HEK293 (cell line): Measurements from ENCODE around the gene PTCD1.

ENCODE experiments used
- CTCF ChIA-PET: fragments of 350-600 bp; formaldehyde crosslinking; extraction: SDS; loops from one replicate; lab custom pipeline; 2021; ENCODE audit warnings: antibody characterized with exemption; lab: Yijun Ruan, JAX
- POLR2A ChIA-PET: fragments of 300-600 bp; formaldehyde crosslinking; extraction: SDS; loops from one replicate; lab custom pipeline; 2020; ENCODE audit warnings: antibody characterized with exemption, inconsistent platforms; lab: Yijun Ruan, JAX
- H3K27ac ChIP-seq: fragments of 200-500 bp; sonication (Bioruptor generic); 2 replicates; pipeline ENCODE4 v1.5.1; 2014; ENCODE audit warnings: low read depth, low read length, control low read depth, inconsistent platforms; ENCODE audit errors: extremely low read depth
- H3K36me3 ChIP-seq, 2 experiments: fragments of 200-500 bp in 1 of 2; sonication (Bioruptor generic) in 1 of 2; 1 replicate in 1 of 2; 2 replicates in 1 of 2; pipeline ENCODE4 v1.5.1; 2014 to 2017; ENCODE audit warnings: inconsistent platforms in 2 of 2, low read length in 2 of 2; ENCODE audit not compliant: control insufficient read depth in 2 of 2, insufficient read depth in 1 of 2
- H3K4me1 ChIP-seq: fragments of 200-500 bp; sonication (Bioruptor generic); 2 replicates; pipeline ENCODE4 v1.5.1; 2014; ENCODE audit warnings: mild to moderate bottlenecking, low read length, inconsistent platforms; ENCODE audit not compliant: control insufficient read depth, insufficient read depth
- H3K4me3 ChIP-seq: 2 replicates; pipeline ENCODE4 v1.5.1; 2011; ENCODE audit warnings: low read depth, mild to moderate bottlenecking, control low read depth, low read length, moderate library complexity
- H3K9me3 ChIP-seq: fragments of 200-500 bp; sonication (Bioruptor generic); 2 replicates; pipeline ENCODE4 v1.5.1; 2014; ENCODE audit warnings: low read depth, low read length, inconsistent platforms; ENCODE audit not compliant: control insufficient read depth, insufficient read depth
- BCL11A ChIP-seq: fragments of 450-650 bp; formaldehyde crosslinking; IDR thresholded peaks from 2 replicates; pipeline ENCODE4 v1.5.1; 2016; ENCODE audit warnings: low read depth, missing biosample characterization, missing genetic modification characterization
- EGR2 ChIP-seq: fragments of 450-650 bp; formaldehyde crosslinking; IDR thresholded peaks from 2 replicates; pipeline ENCODE4 v1.5.1; 2016; ENCODE audit warnings: low read depth, missing biosample characterization, missing genetic modification characterization
- GLI4 ChIP-seq: fragments of 450-650 bp; formaldehyde crosslinking; IDR thresholded peaks from 2 replicates; pipeline ENCODE4 v1.5.1; 2016; ENCODE audit warnings: missing biosample characterization, missing genetic modification characterization
- GLIS2 ChIP-seq: fragments of 450-650 bp; formaldehyde crosslinking; IDR thresholded peaks from 2 replicates; pipeline ENCODE4 v1.5.1; 2016; ENCODE audit warnings: missing biosample characterization, missing genetic modification characterization
- HOXA7 ChIP-seq: sonication (generic); formaldehyde crosslinking; IDR thresholded peaks from 2 replicates; pipeline ENCODE4 v1.8.1; 2022; ENCODE audit warnings: missing genetic modification reagents, borderline replicate concordance
- MZF1 ChIP-seq: fragments of 450-650 bp; formaldehyde crosslinking; IDR thresholded peaks from 2 replicates; pipeline ENCODE4 v1.5.1; 2017; ENCODE audit warnings: missing biosample characterization, missing genetic modification characterization, borderline replicate concordance
- SP7 ChIP-seq: fragments of 450-650 bp; formaldehyde crosslinking; IDR thresholded peaks from 2 replicates; pipeline ENCODE4 v1.5.1; 2016; ENCODE audit warnings: missing biosample characterization, missing genetic modification characterization
- TCF7L2 ChIP-seq: IDR thresholded peaks from 2 replicates; pipeline ENCODE4 v1.6.1; 2011; ENCODE audit warnings: low read depth, mild to moderate bottlenecking, inconsistent platforms, low read length, moderate library complexity, borderline replicate concordance
- ZBTB48 ChIP-seq: fragments of 450-650 bp; formaldehyde crosslinking; IDR thresholded peaks from 2 replicates; pipeline ENCODE4 v1.5.1; 2016; ENCODE audit warnings: missing biosample characterization, missing genetic modification characterization
- ZBTB7A ChIP-seq: fragments of 450-650 bp; formaldehyde crosslinking; IDR thresholded peaks from 2 replicates; pipeline ENCODE4 v1.5.1; 2016; ENCODE audit warnings: low read depth, missing biosample characterization, missing genetic modification characterization
- ZNF146 ChIP-seq: fragments of 450-650 bp; formaldehyde crosslinking; IDR thresholded peaks from 2 replicates; pipeline ENCODE4 v1.5.1; 2016; ENCODE audit warnings: missing biosample characterization, missing genetic modification characterization
- ZNF239 ChIP-seq: fragments of 450-650 bp; formaldehyde crosslinking; IDR thresholded peaks from 2 replicates; pipeline ENCODE4 v1.5.1; 2016; ENCODE audit warnings: missing biosample characterization, missing genetic modification characterization
- ZNF26 ChIP-seq: fragments of 450-650 bp; formaldehyde crosslinking; IDR thresholded peaks from 2 replicates; pipeline ENCODE4 v1.5.1; 2016; ENCODE audit warnings: missing biosample characterization, missing genetic modification characterization
- ZNF433 ChIP-seq: fragments of 450-650 bp; formaldehyde crosslinking; IDR thresholded peaks from 2 replicates; pipeline ENCODE4 v1.5.1; 2016; ENCODE audit warnings: missing biosample characterization, missing genetic modification characterization, low read depth
- ZNF488 ChIP-seq: fragments of 450-650 bp; formaldehyde crosslinking; IDR thresholded peaks from 2 replicates; pipeline ENCODE4 v1.5.1; 2016; ENCODE audit warnings: missing biosample characterization, missing genetic modification characterization
- ZNF514 ChIP-seq: fragments of 450-650 bp; formaldehyde crosslinking; IDR thresholded peaks from 2 replicates; pipeline ENCODE4 v1.5.1; 2016; ENCODE audit warnings: missing biosample characterization, missing genetic modification characterization
- ZNF549 ChIP-seq: fragments of 450-650 bp; IDR thresholded peaks from 2 replicates; pipeline ENCODE4 v1.5.1; 2018; ENCODE audit warnings: missing biosample characterization, missing genetic modification characterization, mild to moderate bottlenecking, inconsistent platforms, moderate library complexity
- ZNF571 ChIP-seq: fragments of 450-650 bp; formaldehyde crosslinking; IDR thresholded peaks from 2 replicates; pipeline ENCODE4 v1.5.0; 2017; ENCODE audit warnings: missing biosample characterization, missing genetic modification characterization
- ZNF580 ChIP-seq: fragments of 450-650 bp; formaldehyde crosslinking; IDR thresholded peaks from 2 replicates; pipeline ENCODE4 v1.5.1; 2016; ENCODE audit warnings: missing biosample characterization, missing genetic modification characterization
- ZNF596 ChIP-seq: fragments of 450-650 bp; IDR thresholded peaks from 2 replicates; pipeline ENCODE4 v1.5.0; 2018; ENCODE audit warnings: missing biosample characterization, mild to moderate bottlenecking, missing genetic modification characterization, moderate library complexity
- ZNF707 ChIP-seq: fragments of 450-650 bp; formaldehyde crosslinking; IDR thresholded peaks from 2 replicates; pipeline ENCODE4 v1.5.1; 2016; ENCODE audit warnings: missing biosample characterization, missing genetic modification characterization
- ZNF843 ChIP-seq: fragments of 450-650 bp; formaldehyde crosslinking; IDR thresholded peaks from 2 replicates; pipeline ENCODE4 v1.5.1; 2016; ENCODE audit warnings: missing biosample characterization, missing genetic modification characterization
- ZSCAN18 ChIP-seq: fragments of 450-650 bp; formaldehyde crosslinking; IDR thresholded peaks from 2 replicates; pipeline ENCODE4 v1.5.1; 2016; ENCODE audit warnings: missing biosample characterization, missing genetic modification characterization
- TF ChIP-seq, protein P1 (sequence below): fragments of 450-650 bp; formaldehyde crosslinking; IDR thresholded peaks from 2 replicates; pipeline ENCODE4; 2016; ENCODE audit warnings: missing biosample characterization, missing genetic modification characterization
- TF ChIP-seq, protein P2 (sequence below): fragments of 450-650 bp; IDR thresholded peaks from 2 replicates; pipeline ENCODE4 v1.5.1; 2018; ENCODE audit warnings: missing biosample characterization, mild to moderate bottlenecking, missing genetic modification characterization

The PTCD1 gene

DNA sequence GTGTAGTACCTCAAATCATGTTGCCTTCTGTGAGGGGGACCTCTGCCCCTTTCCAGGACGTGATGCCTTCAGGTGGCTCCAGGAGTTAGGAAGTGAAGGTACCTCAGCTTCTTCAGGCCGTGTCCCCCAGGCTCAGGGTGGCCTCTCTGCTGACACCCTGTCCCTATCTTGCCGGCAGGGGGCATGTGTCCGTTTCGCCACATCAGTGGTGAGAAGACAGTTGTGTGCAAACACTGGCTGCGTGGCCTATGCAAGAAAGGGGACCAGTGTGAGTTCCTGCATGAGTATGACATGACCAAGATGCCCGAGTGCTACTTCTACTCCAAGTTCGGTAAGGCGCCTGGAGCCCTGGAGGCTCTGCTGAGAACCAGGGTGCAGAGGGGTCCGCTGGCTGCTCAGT, 9.3 kb upstream of the PTCD1 start (continued):
- TF ChIP-seq, protein P1, sequence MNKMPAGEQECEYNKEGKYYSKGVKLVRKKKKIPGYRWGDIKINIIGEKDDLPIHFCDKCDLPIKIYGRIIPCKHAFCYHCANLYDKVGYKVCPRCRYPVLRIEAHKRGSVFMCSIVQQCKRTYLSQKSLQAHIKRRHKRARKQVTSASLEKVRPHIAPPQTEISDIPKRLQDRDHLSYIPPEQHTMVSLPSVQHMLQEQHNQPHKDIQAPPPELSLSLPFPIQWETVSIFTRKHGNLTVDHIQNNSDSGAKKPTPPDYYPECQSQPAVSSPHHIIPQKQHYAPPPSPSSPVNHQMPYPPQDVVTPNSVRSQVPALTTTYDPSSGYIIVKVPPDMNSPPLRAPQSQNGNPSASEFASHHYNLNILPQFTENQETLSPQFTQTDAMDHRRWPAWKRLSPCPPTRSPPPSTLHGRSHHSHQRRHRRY (tag by site-specific recombination) = no peak
- TF ChIP-seq ZNF433 (no peak), GLI4 (no peak)

GRCh38 chr7:99446096-99446495, 7.5 kb upstream of the PTCD1 start:
- Histone ChIP-seq H3K36me3 (peaks cover 62 to 83% of the 10 kb centered on the region in 2 experiments), H3K4me3 (no peak overlapping the region), H3K27ac (no peak overlapping the region), H3K9me3 (no peaks in the 10 kb centered on the region), H3K4me1 (no peaks in the 10 kb centered on the region)
- POLR2A ChIA-PET = no interaction called here
- no peak for TF ChIP-seq GLIS2 (tag by site-specific recombination)
- TF ChIP-seq, protein P2, sequence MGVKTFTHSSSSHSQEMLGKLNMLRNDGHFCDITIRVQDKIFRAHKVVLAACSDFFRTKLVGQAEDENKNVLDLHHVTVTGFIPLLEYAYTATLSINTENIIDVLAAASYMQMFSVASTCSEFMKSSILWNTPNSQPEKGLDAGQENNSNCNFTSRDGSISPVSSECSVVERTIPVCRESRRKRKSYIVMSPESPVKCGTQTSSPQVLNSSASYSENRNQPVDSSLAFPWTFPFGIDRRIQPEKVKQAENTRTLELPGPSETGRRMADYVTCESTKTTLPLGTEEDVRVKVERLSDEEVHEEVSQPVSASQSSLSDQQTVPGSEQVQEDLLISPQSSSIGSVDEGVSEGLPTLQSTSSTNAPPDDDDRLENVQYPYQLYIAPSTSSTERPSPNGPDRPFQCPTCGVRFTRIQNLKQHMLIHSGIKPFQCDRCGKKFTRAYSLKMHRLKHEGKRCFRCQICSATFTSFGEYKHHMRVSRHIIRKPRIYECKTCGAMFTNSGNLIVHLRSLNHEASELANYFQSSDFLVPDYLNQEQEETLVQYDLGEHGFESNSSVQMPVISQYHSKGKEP (tag by site-specific recombination) = no peak
- TF ChIP-seq TCF7L2 = no peak
- TF ChIP-seq ZNF596 (tag by site-specific recombination) = no peak
- no peak for TF ChIP-seq ZNF514 (tag by site-specific recombination)
- CTCF ChIA-PET = no interaction called here

GRCh38 chr7:99440195-99440594, 1.6 kb upstream of the PTCD1 start:
- POLR2A ChIA-PET = interaction anchor here (0.9 to 1.4 kb wide), 2 partner anchors 9 to 19 kb away, joined by 3 to 5 read pairs; no protein-coding TSS in a partner anchor
- H3K9me3 ChIP-seq = no peaks in the 10 kb centered on the region
- peaks cover 9% of the 10 kb centered on the region for H3K4me1 ChIP-seq
- no peak overlapping the region for H3K27ac ChIP-seq
- peak overlapping the region; percentile 91; the same call in 1 of the 2 replicates for H3K4me3 ChIP-seq
- H3K36me3 ChIP-seq = peaks cover 42 to 45% of the 10 kb centered on the region in 2 experiments
- CTCF ChIA-PET = no interaction called here
- TF ChIP-seq ZNF549 (tag by site-specific recombination) (no peak), ZNF843 (no peak), SP7 (tag by site-specific recombination) (no peak), ZNF146 (tag by site-specific recombination) (no peak), HOXA7 (no peak), MZF1 (tag by site-specific recombination) (no peak), ZNF707 (tag by site-specific recombination) (no peak), ZSCAN18 (tag by site-specific recombination) (no peak), ZBTB48 (tag by site-specific recombination) (peak; percentile 19; the same call in 1 of the 2 replicates), ZNF26 (tag by site-specific recombination) (no peak), BCL11A (tag by site-specific recombination) (no peak), EGR2 (tag by site-specific recombination) (peak; percentile 51; the same call in 1 of the 2 replicates), ZNF571 (tag by site-specific recombination) (no peak), ZNF580 (tag by site-specific recombination) (no peak), ZBTB7A (no peak), ZNF488 (tag by site-specific recombination) (no peak), ZNF239 (tag by site-specific recombination) (no peak)
